ENCODE data around the gene MCM9. TPM values are rescaled to one million over a fixed set of nuclear protein-coding genes. Genes with fewer than 3 reads are reported as not detected.
"Not testable (repeated sequence)": the region's sequence is repeated elsewhere in the genome, so short reads cannot be mapped to it uniquely, and the experiment has no call there.

Gene MCM9
- total and polyA plus RNA-seq, 8 donors, result 0.29 to 85.7 (median 8.2) TPM

DNA sequence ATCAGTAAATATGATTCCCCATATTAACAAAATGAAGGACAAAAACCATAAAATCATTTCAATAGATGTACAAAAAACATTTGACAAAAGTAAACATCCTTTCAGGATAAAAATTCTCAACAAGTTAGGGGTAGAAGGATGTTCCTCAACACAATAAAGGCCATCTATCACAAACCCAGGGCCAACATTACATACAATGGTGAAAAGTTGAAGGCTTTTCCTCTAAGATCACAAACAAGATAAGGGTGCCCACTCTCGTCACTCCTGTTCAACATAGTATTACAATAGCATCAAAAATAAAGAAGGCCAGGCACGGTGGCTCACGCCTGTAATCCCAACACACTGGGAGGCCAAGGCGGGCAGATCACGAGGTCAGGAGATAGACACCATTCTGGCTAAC lies 63.6 kb downstream of the MCM9 start:
- TF ChIP-seq EP300 (IDR thresholded peaks at IDR 0.05), result no peak
- TF ChIP-seq CTCF (IDR thresholded peaks at IDR 0.05), result no peak
- TF ChIP-seq POLR2A (IDR thresholded peaks at IDR 0.05), result no peak
- TF ChIP-seq POLR2AphosphoS5 (IDR thresholded peaks at IDR 0.05), result no peak
- 83 to 96% (median 92%) methylated on average over 5 of the region's 5 CpGs for WGBS, 5 donors
- Histone ChIP-seq H3K9me3 (no peaks in the 10 kb centered on the region), H3K27me3 (no peaks in the 10 kb centered on the region), H3K4me3 (no peak overlapping the region), H3K36me3 (no peaks in the 10 kb centered on the region), H3K4me1 (peaks cover 0 to 9% (median under 1%) of the 10 kb centered on the region in 4 donors), H3K27ac (no peak overlapping the region)
- intact Hi-C loops (cut with DNase I; ENCODE audit: low total_unique reads), result no loop called here
- DNase-seq, result no peak

DNA sequence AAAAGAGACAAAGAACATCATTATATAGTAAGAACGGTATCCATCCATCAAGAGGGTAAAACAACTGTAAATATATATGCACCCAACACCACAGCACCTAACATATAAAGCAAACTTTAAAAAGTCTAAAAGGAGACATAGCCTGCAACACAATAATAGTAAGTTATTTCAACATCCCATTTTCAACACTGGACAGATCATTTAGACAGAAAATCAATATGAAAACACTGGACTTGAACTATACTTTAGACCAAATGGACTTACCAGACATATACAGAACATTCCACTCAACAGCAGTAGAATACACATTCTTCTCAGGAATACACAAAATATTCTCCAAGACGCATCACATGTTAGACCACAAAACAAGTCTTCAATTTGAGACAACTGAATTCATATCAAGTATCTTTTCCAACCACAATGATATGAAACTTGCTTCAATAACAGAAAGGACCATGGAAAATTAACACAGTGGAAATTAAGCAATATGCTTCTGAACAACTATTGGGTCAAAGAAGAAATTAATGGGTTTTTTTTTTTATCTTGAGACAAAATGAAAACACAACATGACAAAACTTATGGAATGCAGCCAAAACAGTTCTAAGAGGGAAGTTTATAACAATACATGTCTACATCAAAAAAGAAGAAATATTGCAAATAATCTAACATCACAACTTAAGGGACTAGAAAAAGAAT lies 64.9 kb downstream of the MCM9 start:
- no peak for TF ChIP-seq CTCF (IDR thresholded peaks at IDR 0.05)
- TF ChIP-seq POLR2A (IDR thresholded peaks at IDR 0.05), result no peak
- TF ChIP-seq POLR2AphosphoS5 (IDR thresholded peaks at IDR 0.05), result no peak
- TF ChIP-seq EP300 (IDR thresholded peaks at IDR 0.05), result no peak
- WGBS, 5 donors, result 74 to 97% (median 94%) methylated on average over 2 of the region's 2 CpGs
- intact Hi-C loops (cut with DNase I; ENCODE audit: low total_unique reads), result no loop called here

DNA sequence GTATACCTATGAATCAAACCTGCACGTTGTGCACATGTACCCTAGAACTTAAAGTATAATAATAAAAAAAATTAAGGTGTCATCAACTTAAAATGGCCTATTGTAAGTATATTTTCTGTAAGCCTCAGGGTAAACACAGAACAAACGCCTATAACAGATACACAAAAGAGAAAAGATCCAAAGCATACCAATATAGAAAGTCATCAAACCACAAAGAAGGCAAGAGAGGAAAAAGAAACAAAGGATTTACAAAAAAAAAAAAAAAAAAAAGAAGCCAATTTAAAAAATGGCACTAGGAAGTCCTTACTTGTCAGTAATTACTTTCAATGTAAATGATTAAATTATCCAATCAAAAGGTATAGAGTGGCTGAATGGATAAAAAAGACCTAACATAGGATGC lies 65.6 kb downstream of the MCM9 start:
- Histone ChIP-seq H3K4me3 (no peak overlapping the region), H3K9me3 (no peaks in the 10 kb centered on the region), H3K4me1 (peaks cover 4 to 22% (median 10%) of the 10 kb centered on the region in 4 donors), H3K27me3 (no peaks in the 10 kb centered on the region), H3K27ac (no peak overlapping the region), H3K36me3 (no peaks in the 10 kb centered on the region)
- DNase-seq, result no peak
- intact Hi-C loops (cut with DNase I; ENCODE audit: low total_unique reads), result no loop called here
- TF ChIP-seq POLR2AphosphoS5 (IDR thresholded peaks at IDR 0.05) (no peak), CTCF (IDR thresholded peaks at IDR 0.05) (no peak), EP300 (IDR thresholded peaks at IDR 0.05) (no peak)
- 89 to 94% (median 92%) methylated on average over 2 of the region's 2 CpGs for WGBS, 5 donors

More for the DNA sequence above, 64.9 kb downstream of the MCM9 start:
- no peaks in the 10 kb centered on the region for H3K9me3 ChIP-seq
- no peak overlapping the region for H3K4me3 ChIP-seq
- H3K27ac ChIP-seq, result no peak overlapping the region
- no peaks in the 10 kb centered on the region for H3K36me3 ChIP-seq
- H3K4me1 ChIP-seq, result peaks cover 0 to 15% (median 3%) of the 10 kb centered on the region in 4 donors
- no peaks in the 10 kb centered on the region for H3K27me3 ChIP-seq
- no peak for DNase-seq

GRCh38 chr6:118868901-118869300 lies 66.1 kb downstream of the MCM9 start:
- WGBS, 5 donors, result 89 to 100% (median 97%) methylated on average over 2 of the region's 2 CpGs

GRCh38 chr6:118867181-118867580 lies 67.8 kb downstream of the MCM9 start:
- intact Hi-C loops (cut with DNase I; ENCODE audit: low total_unique reads), result no loop called here
- 90 to 99% (median 97%) methylated on average over 4 of the region's 4 CpGs for WGBS, 5 donors
- TF ChIP-seq POLR2A (IDR thresholded peaks at IDR 0.05) (no peak), POLR2AphosphoS5 (IDR thresholded peaks at IDR 0.05) (no peak)

More at GRCh38 chr6:118868901-118869300, 66.1 kb downstream of the MCM9 start:
- intact Hi-C loops (cut with DNase I; ENCODE audit: low total_unique reads); H3K27ac ChIP-seq; H3K36me3 ChIP-seq; H3K9me3 ChIP-seq; H3K27me3 ChIP-seq; DNase-seq; H3K4me3 ChIP-seq: not testable (repeated sequence)
- H3K4me1 ChIP-seq, result peaks cover 4 to 23% (median 13%) of the 10 kb centered on the region in 4 donors

More at GRCh38 chr6:118867181-118867580, 67.8 kb downstream of the MCM9 start:
- no peak for DNase-seq
- Histone ChIP-seq H3K4me1 (peaks cover 4 to 23% (median 13%) of the 10 kb centered on the region in 4 donors), H3K27me3 (no peaks in the 10 kb centered on the region), H3K9me3 (no peaks in the 10 kb centered on the region), H3K36me3 (peaks cover 0 to under 1% (median 0%) of the 10 kb centered on the region in 4 donors), H3K27ac (no peak overlapping the region), H3K4me3 (no peak overlapping the region)
